Endothelial cell of hepatic sinusoid (primary cell): Measurements from ENCODE around the gene RAB3D.
"Not testable (repeated sequence)": the region's sequence is repeated elsewhere in the genome, so short reads cannot be mapped to it uniquely, and the experiment has no call there.

ENCODE experiments used
- in situ Hi-C: cut with HindIII; loops from 2 replicates; pipeline ENCODE4 v1.10.0; 2017; ENCODE audit warnings: low sequenced_read_pairs

Gene RAB3D

GRCh38 chr19:11367528-11367927 is 28.1 kb upstream of the RAB3D start:
- in situ Hi-C loops: no loop called here

- in situ Hi-C loops: no loop called here
Observed at GRCh38 chr19:11365557-11366117, 26.2 kb upstream of the RAB3D start.

GRCh38 chr19:11364935-11365334 is 25.5 kb upstream of the RAB3D start:
- in situ Hi-C loops: no loop called here

DNA sequence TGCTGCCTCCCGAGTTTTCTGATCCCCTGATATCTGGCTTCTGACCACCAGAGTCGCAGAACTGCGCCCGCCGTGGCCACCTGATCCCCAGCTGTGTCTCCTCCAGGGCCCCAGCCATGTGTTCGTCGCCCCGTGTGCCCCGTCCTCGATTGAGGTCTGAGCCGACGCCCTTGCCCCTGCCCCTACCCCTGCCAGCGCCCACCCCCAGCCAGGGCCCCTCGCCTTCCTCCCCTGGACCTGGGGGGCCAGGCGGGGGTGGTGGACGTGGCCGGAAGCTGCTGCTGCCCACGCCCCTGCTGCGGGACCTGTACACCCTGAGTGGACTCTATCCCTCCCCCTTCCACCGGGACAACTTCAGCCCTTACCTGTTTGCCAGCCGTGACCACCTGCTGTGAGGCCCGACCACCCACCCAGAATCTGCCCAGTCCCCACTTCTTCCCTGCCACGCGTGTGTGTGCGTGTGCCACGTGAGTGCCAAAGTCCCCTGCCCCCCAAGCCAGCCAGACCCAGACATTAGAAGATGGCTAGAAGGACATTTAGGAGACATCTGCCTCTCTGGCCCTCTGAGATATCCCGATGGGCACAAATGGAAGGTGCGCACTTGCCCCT is 24.9 kb upstream of the RAB3D start:
- in situ Hi-C loops: no loop called here

DNA sequence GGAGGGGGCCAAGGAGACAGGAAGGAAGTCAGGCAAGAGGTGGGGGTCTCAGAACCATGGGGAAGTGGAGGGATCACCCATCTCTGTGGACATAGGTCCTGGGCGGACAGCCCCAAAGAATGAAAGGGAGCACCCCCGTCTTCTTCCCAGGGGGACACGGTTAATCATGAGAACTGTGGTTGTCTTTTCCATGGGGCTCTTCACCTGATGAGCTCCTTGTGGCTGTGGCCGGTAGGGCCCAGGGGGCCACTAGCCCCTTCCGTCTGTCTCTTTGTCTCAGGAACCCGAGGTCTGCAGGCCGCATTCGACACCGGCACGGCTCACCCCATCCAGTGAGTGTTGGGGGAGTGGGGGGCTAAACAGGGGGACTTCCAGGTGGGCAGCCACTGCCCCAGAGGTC is 24.4 kb upstream of the RAB3D start:
- in situ Hi-C loops: no loop called here

DNA sequence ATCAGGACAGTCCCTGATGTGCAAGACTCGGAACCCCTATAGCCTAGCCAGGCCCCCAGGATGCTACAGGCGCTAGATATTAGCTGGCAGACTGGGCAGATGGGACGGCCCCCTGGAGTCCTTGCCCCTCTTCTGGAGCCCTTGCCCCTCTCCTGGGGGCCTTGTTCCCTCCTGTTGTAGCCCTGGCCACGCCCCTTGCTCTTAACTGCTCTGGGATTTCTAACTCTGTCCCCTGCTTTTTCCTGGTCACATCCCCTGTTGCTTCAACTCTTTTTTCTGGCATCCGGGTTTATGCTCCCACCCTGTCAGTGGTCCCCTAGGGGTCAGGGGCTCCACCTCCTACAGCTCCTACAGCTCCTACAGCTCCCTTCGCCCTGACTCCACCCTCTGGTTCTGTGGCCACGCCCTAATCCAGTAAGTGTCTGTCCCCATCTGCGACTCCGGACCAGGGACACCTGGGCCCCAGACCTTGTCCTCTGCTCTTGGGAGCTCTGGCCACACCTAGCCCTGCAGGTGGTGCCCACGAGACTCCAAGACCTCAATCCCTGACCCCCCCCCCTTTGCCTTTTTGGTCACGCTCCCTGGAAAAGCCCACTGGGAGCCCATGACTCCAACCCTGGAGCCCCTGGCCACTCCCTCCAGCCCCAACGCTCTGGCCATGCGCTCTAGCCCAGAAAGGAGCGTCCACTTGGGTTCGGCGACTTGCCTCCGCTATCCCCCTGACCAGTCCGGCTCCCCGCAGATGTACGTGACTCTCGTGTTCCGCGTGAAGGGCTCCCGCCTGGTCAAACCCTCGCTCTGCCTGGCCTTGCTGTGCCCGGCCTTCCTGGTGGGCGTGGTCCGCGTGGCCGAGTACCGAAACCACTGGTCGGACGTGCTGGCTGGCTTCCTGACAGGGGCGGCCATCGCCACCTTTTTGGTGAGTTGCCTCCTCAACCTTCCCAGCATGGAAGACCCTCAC is 22.6 kb upstream of the RAB3D start:
- in situ Hi-C loops: no loop called here

- in situ Hi-C loops: no loop called here
Observed at GRCh38 chr19:11361037-11361770, 21.7 kb upstream of the RAB3D start.

GRCh38 chr19:11359421-11359820 is 20.0 kb upstream of the RAB3D start:
- in situ Hi-C loops: no loop called here

DNA sequence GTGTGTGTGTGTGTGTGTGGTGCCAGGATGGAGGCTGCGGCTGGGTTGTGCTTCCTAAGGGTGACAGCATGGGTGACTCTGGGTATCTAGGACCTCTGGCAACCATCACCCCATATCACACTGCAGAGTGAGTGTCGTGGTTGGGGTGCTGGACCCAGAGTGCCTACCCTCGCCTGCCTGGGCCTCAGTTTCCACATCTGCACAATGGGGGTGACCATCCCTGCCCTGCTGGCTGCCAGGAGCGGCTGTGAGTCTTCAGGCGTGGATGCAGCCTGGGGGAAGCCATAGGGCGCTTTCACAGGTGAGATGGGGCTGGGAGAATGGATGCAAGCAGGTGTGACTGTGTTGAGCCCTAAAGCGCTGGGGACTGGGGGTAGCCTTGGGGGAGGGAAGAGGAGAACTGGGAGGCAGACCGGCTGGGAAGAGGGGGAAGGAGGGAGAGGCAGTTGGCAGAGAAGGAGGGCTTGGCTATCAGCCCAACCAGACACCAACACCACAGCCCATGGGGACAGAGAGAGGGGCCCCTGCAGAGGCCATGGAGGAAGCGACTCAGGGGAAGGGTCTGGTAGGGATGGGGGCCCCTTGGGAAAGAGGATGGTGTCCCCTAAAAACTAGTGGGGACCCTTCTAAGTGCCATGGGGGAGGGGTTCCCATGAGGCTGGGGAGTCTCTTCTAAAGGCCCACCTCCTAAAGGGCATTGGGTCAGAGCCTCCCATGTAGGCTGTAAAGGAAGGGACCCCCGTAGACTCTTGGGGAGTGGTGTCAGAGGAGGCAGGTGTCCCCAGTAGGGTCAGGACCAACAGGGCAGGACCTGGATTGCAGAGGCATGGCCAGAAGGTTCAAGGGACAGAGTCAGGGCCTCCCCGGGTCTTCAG is 17.5 kb upstream of the RAB3D start:
- in situ Hi-C loops: no loop called here

DNA sequence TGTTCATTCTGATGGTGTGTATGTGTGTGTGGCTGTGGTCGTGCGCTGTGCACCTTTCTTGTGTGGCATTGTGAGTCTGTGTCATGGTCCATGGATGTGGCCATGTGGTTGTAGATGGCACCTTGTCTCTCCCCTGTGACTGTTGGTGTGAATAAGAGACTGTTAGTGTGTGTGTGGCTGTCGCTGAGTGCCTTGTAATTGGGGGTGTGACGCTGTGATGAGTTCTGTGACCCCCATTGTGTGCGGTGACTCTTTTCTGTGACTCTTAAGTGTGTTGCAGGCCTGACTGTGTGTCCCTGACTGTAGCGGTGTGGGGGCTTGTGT is 16.6 kb upstream of the RAB3D start:
- in situ Hi-C loops: no loop called here

- in situ Hi-C loops: no loop called here
Observed at GRCh38 chr19:11355160-11356073, 16.0 kb upstream of the RAB3D start, which contains the start of gene PLPPR2. TSS of gene PLPPR2 (plus strand) at chr19:11355432. CDS start at chr19:11357674, 2,242 bp downstream.

DNA sequence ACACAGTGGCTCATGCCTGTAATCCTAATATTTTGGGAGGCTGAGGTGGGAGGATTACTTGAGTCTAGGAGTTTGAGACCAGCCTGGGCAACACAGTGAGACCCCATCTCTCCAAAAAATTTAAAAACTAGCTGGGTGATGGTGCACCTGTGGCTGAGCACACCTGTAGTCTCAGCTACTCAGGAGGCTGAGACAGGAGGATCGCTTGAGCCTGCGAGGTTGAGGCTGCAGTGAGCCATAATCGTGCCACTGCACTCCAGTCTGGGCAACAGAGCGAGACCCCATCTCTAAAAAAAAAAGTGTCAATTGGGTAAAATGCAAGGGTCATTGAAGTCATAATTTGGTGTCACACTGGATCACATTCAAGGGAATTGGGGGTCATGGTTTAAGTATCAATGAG is 14.6 kb upstream of the RAB3D start:
- in situ Hi-C loops: not testable (repeated sequence)

- in situ Hi-C loops: no loop called here
Observed at GRCh38 chr19:11349171-11349570, 9.7 kb upstream of the RAB3D start.

DNA sequence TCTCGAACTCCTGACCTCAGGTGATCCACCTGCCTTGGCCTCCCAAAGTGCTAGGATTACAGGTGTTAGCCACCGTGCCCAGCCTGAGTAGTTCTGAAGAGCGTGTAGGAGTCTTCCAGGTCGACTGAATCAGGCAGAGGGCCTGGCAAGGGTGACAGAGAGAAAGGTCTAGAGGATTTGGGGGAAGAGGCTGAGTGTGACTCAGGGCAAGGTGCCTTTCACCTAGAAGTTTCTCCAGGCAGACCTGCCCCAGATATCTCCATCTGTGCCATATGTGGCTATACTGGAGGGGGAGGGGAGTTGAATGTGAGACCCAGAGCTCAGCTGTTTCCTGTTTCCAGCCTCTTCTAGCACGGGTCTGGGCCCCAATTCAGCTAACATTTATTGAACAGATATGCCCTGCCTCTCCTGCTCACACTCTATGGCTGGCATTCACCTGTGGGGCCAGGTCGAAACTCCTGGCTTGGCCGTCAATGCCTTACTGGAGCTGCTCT is 8.1 kb upstream of the RAB3D start:
- in situ Hi-C loops: no loop called here

DNA sequence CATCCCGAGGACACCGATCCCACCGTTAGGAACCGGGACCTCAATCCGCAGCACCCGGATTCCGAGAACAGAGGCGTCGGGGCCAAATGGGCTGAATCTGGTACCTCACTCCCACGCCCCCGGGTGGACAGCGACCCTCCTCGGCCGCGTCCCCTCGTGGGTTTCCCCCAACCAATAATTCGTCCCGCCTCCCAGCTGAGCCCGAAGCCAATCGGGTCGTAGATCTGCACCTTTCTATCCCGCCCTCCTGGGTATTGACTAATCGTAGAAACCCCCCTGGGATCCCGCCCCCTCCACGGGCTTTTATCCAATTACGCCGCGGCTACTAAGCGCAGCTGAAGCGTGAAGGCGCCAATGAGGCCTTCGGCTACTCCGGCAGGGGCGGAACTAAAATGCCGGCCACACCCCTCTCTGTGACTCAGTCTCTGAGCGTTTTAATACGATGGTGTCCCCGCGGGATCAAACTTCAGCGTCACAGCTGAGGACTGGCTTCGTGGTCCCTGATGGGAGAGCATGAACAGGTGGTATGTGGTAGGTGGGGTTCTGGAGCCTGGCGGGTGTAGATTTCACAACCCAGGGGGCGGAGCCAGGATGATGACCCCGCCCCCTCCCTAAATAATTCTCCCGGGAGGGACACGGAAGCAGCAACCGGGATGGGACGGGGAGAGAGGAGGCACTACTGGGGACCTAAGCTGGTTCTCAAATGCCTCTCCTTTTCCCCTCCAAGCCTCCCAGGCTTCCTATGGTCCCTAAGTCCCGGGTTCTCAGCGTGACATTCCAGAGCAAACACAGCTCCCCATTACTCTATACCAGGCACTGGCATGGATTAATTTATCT is 6.9 kb upstream of the RAB3D start, which contains the start of the genes CCDC159 and TMEM205:
Gene CCDC159, plus strand, starts transcription at position 416 of the 837 bp plus-strand sequence. Its CDS starts 88 bp downstream, at position 504.
Gene TMEM205, minus strand, starts transcription at position 165 of the 837 bp plus-strand sequence. CDS start 649 bp downstream, outside the sequence.
- in situ Hi-C loops: no loop called here

GRCh38 chr19:11345122-11345803 is 5.8 kb upstream of the RAB3D start:
- in situ Hi-C loops: no loop called here

- in situ Hi-C loops: no loop called here
Observed at GRCh38 chr19:11342429-11342828, 3.0 kb upstream of the RAB3D start.
